Right lobe of liver (tissue), 4 donors: ENCODE measurements around the gene COL27A1.

ENCODE experiments used
- POLR2A ChIP-seq: fragments of 450-650 bp; IDR thresholded peaks from one replicate; pipeline ENCODE4 v1.6.1; 2017; ENCODE audit warnings: antibody characterized with exemption, mild to moderate bottlenecking
- TF ChIP-seq, protein P1 (sequence below), 4 donors: fragments of 200-600 bp in 3 of 4; fragments of 450-650 bp in 1 of 4; IDR thresholded peaks; one replicate each; pipeline versions ENCODE4 v1.5.1 to v1.8.0; 2016 to 2022; ENCODE audit warnings: antibody characterized with exemption in 4 of 4, mild to moderate bottlenecking in 2 of 4
- donor health status: DM: no; HTN: no; CAD: no.
- donor health status: DM: no; HTN: no; CAD: no.
- donor health status: DM: no; HTN: yes; CAD: no.

GRCh38 chr9:114146735-114147134 is 8.6 kb upstream of the COL27A1 start:
- TF ChIP-seq, protein P1, sequence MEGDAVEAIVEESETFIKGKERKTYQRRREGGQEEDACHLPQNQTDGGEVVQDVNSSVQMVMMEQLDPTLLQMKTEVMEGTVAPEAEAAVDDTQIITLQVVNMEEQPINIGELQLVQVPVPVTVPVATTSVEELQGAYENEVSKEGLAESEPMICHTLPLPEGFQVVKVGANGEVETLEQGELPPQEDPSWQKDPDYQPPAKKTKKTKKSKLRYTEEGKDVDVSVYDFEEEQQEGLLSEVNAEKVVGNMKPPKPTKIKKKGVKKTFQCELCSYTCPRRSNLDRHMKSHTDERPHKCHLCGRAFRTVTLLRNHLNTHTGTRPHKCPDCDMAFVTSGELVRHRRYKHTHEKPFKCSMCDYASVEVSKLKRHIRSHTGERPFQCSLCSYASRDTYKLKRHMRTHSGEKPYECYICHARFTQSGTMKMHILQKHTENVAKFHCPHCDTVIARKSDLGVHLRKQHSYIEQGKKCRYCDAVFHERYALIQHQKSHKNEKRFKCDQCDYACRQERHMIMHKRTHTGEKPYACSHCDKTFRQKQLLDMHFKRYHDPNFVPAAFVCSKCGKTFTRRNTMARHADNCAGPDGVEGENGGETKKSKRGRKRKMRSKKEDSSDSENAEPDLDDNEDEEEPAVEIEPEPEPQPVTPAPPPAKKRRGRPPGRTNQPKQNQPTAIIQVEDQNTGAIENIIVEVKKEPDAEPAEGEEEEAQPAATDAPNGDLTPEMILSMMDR (IDR thresholded peaks at IDR 0.05) = no peak
- TF ChIP-seq POLR2A = no peak
